Right renal cortex interstitium (tissue), 3 donors: Measurements from ENCODE around the gene PNPLA7. TPM values are rescaled to one million over a fixed set of nuclear protein-coding genes. Genes with fewer than 3 reads are reported as not detected.
"Not testable (repeated sequence)": the region's sequence is repeated elsewhere in the genome, so short reads cannot be mapped to it uniquely, and the experiment has no call there.

ENCODE experiments used
- DNase-seq, 3 donors: peaks; one replicate each; pipeline ENCODE4 v3.0.0-alpha.2; 2013; ENCODE audit warnings: low read depth in 3 of 3, low spot score in 2 of 3
- polyA plus RNA-seq, 3 donors: library from polyadenylated mRNA; unstranded; fragments of 120-200 nt; gene quantifications; one replicate each; pipeline ENCODE4 v1.2.1, GENCODE V29; 2013; ENCODE audit not compliant: insufficient read length in 3 of 3

PNPLA7 gene
- polyA plus RNA-seq, 3 donors = 0.88 to 2.3 (median 1.1) TPM

DNA sequence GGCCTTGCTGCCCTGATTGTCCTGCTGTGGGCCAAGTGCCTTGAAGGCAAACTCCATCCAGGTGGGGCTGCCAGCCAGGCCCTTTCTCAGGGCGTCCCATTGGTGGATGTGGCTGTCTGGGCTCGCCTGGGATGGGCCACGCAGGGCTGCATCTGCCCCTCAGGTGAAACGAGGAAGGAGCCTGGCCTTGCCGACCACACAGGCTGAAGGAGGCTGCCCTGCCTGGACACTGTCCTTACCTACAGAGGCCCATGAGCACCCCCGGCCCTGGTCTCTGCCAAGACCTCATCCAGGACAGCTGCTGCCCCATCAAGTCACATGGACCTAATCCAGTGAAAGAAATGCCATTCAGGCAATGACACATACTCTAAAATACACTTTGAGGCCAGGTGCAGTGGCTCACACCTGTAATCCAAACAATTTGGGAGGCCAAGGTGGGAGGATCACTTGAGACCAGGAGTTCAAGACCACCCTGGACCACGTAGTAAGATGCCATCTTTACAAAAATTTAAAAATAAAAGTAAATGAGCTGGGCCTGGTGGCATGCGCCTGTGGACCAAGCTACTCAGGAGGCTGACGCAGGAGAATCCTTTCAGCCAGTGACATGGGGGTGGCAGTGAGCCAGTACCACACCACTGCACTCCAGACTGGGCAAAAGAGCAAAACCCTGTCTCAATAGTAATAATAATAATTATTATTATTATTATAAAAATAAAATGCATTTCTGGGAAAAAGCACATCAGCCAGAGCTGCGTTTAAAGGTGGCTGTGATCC lies 33.9 kb downstream of the PNPLA7 start:
- no peak for DNase-seq

DNA sequence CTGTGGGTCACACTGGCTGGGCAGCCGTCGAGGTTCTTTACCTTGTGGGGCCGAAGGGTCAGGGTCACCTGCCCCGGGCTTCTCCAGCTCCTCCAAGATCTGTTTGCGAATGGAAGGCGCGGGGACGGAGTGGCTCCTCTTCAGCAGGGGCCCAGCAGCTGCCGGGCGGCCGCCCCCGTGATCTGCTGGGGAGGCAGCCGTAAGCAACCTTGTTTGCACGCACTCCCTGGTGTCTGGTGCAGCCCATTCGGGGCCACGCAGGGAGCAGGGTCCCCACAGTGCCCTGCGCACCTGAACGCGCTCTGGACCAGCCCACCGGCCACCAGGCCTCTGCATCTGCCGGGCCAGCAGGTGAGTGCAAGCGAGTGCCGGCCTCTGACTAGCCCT lies 34.9 kb downstream of the PNPLA7 start:
- no peak for DNase-seq

DNA sequence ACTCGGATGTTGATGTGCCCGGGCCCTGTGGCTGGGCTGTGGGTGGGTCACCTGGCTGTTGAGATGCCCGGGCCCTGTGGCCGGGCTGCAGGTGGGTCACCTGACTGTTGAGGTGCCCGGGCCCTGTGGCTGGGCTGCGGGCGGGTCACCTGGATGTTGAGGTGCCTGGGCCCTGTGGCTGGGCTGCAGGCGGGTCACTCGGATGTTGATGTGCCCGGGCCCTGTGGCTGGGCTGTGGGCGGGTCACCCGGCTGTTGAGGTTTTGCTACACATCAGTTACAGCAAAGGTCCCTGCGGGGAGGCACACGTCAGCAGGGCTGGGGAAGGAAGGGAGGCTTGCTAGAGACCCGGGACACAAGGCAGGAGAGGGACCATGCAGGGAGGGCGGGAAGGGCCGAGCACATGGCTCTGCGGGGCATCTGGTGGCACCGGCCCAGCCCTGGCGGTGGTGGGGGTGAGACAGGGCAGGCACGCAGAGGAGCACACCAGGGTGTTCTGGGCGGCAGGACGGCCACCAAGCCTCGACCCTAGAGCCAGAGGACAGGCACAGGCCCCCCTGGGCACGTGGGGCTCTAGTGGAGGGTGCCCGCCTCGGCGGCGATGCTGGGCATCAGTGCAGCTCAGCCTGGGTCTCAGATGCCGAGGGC lies 35.4 kb downstream of the PNPLA7 start:
- no peak for DNase-seq

DNA sequence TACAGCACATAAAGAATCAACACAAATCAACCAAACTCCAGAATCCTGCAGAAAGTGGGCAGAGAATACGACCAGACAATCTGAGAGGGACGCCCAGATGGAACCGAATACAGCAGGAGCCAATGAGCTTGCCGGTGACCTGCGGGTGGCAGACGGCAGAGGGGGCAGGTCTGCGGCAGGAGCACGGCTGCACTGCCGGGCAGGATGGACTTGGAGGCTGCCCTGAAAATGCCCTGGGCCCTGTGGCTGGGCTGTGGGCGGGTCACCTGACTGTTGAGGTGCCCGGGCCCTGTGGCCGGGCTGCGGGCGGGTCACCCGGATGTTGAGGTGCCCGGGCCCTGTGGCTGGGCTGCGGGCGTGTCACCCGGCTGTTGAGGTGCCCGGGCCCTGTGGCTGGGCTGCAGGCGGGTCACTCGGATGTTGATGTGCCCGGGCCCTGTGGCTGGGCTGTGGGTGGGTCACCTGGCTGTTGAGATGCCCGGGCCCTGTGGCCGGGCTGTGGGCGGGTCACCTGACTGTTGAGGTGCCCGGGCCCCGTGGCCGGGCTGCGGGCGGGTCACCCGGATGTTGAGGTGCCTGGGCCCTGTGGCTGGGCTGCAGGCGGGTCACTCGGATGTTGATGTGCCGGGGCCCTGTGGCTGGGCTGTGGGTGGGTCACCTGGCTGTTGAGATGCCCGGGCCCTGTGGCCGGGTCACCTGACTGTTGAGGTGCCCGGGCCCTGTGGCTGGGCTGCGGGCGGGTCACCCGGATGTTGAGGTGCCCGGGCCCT lies 36.2 kb downstream of the PNPLA7 start:
- not testable (repeated sequence) for DNase-seq

DNA sequence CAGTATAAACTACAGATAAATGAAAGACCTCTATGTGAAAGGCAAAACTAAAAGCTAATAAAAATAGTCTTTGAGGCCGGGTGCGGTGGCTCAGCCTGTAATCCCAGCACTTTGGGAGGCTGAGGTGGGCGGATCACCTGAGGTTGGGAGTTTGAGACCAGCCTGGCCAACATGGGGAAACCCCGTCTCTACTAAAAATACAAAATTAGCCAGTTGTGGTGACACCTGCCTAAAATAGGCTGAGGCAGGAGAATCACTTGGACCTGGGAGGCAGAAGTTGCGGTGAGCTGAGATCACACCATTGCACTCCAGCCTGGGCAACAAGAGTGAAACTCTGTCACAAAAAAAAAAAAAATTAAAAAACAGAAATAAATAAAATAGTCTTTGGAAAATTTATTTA lies 37.1 kb downstream of the PNPLA7 start:
- DNase-seq = not testable (repeated sequence)

DNA sequence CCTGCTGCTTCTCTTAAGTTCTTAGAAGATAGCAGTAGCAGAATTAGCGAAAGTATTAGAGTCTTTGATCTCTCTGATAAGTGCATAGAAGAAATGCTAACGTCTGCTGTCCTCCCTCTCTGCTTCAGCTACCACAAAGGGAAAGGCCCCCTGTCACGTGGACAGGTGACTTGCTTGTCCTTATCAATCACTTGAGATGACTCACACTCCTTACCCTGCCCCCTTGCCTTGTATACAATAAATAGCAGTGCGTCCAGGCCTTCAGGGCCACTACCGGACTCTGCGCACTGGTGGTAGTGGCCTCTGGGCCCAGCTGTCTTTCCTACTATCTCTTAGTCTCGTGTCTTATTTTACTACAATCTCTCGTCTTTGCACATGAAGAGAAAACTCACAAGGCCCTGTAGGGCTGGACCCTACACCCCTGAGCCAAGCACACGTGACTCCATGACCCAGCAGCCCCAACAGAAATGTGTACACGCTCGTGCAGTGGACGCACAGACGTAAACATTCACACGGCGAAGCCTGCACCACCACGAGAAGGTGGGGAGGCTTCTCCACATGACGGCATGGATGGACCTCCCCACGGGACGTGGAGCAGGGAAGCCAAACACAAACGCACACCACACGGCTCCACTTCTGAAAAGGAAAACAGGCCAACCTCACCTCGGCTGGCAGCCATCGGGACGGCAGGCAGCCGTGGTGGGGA lies 38.3 kb downstream of the PNPLA7 start:
- no peak for DNase-seq

DNA sequence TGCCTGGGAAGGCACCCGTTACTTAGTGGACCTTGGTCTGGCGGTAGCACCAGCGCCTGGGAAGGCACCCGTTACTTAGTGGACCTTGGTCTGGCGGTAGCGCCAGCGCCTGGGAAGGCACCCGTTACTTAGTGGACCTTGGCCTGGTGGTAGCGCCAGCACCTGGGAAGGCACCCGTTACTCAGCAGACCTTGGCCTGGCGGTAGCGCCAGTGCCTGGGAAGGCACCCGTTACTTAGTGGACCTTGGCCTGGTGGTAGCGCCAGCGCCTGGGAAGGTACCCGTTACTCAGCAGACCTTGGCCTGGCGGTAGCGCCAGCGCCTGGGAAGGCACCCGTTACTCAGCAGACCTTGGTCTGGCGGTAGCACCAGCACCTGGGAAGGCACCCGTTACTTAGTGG lies 39.1 kb downstream of the PNPLA7 start:
- DNase-seq = not testable (repeated sequence)

DNA sequence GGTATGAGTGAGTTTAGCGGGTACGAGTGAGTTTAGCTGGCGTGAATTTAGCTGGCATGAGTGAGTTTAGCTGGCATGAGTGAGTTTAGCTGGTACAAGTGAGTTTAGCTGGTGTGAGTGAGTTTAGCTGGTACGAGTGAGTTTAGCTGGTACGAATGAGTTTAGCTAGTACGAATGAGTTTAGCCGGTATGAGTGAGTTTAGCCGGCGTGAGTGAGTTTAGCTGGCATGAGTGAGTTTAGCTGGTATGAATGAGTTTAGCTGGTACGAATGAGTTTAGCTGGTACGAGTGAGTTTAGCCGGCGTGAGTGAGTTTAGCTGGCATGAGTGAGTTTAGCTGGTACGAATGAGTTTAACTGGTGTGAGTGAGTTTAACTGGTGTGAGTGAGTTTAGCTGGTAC lies 41.0 kb downstream of the PNPLA7 start:
- DNase-seq = no peak

DNA sequence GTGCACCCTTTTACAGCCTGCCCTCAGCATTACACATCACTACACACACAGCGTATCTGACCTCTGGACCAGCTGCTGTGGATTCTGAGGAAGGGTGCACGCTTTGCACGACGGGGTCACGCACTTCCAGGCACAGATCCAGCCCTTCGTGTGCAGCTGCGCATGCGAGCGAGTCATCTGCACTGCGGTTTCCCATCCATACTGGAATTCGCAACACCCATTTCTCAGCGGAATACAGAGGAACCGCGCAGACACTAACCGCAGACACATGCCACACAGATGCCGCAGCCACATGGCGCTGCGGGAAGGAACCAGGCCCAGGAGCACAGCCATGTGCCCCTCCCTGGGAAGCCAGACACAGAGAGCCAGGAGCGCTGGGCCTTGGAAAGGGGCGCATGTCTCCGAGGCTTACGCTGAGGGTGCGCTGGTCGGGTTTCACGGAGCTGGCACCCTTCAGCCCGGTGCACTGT lies 43.5 kb downstream of the PNPLA7 start:
- DNase-seq = no peak

DNA sequence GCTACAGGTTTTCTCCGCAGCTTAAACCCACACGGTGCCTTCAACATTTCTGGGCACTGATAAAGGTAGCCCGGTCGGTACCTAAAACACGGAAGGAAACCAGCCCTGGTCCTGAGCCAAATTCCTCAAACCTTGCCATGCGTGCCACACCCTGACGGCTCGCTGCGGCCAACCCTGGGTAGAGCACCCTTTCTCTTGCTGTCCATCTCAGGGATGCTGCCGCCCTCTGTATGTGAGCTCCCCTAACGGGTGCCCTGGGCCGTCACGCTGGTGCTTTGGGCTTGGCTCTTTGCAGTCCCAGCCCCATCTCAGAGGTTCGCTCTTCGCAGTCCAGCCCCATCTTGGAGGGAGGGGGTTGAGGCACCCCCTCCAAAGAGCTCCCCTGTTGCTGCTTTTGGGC lies 43.9 kb downstream of the PNPLA7 start:
- no peak for DNase-seq

DNA sequence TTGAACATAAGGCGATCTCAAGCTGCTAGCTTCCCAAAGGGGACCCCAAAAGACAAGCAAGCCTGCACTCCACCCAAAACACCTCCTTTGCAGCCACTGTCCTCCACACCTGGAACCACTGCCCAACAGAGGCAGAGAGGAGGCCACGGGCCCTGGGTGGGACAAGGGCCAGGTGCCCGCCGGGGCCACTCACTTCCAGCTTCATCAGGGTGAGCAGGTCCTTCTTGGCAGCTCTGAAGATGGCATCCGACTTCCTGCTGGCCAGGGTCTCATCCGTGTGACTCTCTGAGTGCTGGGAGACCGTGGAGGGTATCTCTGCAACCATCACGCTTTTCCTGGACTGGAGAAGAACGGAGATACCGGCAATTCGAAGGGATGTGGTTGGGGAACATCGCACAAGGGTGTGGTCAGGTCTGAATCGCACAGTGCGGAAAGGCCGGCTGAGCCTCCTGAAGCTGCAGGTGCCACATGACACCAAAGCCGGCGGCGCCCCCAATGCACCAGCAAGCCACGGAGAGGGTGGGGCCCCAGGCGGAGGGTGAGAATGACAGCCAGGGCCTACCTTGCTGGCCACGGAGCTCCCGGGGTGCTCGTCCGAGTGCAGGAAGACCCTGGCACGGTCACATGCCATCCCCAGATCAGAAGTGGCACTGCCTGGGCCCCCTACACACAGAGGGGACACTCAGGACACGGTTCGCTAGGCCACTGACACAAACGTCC lies 44.6 kb downstream of the PNPLA7 start:
- DNase-seq = no peak

DNA sequence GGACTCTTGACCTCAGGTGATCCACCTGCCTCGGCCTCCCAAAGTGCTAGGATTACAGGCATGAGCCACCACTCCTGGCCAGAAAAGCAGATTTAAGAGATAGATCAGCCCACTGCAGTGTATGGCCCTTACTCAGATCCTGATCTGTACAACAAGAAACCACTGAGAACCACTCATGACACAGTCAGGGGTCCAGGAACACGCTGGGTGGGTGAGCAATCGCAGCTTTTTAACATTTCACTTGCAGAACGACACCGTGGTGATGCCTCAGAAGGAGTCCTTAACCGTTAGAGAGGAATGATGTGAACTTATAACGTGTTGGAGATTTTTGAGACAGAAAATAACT lies 45.8 kb downstream of the PNPLA7 start:
- no peak for DNase-seq

DNA sequence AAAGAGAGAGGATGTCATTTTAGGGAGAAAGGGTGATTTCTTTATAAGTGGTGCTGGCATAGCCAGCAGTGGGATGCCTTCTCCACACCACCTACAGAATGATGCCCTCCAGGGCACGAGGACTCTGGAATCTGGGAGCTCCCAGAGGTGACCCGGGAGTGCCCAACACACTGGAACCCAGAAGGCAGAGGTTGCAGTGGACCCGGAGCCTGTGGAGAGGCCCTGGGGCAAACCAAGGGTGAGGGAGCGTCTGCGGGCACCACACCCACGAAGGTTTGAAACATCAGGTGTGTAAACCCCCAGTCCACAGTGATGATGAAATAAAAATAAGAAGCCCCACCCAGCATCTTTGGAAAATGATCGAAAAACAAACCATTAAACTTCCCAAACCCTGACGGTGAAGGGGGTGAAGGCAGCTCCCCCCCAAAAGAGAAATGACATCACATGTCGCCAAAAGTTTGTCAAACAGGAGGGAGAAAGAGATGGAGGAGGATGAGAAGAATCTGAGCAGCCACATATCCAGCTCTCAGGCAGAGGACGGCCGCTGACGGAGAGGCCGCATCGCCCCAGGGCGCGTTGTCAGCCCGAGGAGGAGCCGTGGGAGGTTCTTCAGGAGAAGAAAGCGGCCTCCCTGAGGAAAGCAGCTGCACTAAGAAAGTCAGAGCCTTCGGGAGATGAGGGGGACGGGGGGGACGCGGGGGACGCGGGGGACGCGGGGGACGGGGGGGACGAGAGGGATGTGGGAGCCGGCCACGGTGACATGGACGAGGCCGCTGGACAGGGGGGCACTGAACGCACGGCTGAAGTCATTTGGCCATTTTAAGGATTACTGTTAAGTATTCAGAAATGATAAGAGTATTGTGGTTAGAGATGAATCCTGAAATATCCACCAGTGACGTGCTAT lies 47.9 kb downstream of the PNPLA7 start:
- no peak for DNase-seq

DNA sequence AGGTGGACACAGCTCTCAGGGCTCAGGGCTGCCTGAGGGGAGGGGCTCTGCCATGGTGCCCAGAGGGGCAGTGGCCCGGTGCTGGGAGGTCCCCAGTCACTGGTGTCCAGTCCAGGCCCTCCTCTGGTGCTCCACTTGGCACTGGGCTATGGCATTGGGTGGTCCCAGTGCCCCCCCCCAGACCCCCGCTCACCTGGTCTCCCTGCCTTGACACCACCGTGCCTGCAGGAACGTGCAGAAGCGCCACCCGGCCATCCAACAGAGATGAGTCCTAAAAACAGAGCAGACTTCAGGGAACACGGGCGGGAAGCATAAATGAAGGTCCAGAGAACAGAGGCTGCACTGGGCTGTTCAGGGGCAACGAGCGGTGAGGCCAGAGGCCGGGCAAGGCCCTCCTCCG lies 48.7 kb downstream of the PNPLA7 start:
- DNase-seq = no peak

DNA sequence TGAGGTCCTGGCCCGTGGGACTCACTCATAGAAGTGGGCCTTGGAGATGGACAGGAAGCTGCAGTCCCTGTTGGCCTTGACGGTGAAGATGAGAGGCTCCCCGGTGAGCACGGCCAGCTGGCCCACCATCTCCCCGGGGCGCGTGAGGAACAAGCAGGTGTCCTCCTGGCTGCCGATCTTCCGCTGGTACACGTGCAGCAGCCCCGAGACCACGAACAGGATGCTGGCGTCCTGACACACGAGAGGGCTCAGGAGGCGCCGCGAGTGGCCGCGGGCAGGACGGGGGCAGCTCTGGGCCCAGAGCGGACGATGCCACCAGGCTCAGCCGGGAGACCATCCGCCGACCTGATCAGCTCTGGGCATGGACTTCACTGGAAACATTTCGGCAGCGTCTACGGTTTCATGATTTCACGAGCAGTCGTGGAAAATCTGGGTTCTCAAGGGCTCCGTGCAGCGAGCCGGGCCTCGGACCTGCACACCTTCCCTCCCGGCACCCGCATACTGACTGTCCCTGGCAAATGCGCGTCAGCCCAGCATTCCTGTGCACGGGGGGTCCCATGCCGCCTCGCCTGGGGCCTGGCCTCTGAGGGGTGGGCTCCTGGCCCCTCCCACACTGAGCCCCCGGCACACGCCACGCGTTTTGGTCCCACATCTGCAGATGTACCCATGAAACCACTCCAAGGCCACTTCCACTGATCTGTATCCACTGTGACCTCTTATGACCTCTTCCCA lies 49.4 kb downstream of the PNPLA7 start:
- DNase-seq = no peak

DNA sequence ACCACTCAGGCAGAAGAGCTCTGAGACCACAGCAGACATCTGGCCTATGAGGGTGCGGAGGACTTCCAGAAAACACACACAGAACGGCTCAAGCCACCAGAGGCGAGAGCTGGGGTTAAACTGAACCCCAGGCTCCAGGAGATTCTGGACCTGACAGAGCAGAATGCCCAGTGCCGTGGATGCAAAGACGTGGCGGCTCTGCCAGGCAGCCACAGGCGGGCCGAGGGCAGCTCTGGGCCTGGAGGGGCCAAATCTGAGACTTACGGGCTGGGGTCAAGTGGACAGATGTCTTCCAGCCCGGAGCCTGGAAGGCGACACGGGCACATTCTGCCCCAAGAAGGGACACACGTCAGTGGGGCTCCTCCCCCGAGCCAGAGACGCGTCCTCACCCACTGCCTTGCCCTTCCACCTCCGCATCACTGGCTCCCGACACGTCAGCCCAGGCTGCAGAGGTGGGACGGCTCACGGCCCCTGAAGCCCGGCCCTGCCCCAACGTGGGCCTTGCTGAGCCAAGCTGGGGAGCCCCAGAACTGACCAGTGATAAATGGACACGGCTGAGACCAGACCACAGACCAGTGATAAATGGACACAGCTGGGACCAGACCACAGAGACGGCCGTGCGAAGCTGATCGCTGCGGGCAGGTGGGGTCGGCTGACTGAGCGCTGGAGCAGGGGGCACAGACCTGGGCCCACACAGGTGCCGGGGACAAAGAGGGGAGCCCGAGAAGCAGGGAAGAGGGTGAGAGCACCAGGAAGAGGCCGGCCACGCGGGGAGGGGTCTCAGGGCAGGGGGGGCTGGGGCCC lies 50.1 kb downstream of the PNPLA7 start:
- no peak for DNase-seq

DNA sequence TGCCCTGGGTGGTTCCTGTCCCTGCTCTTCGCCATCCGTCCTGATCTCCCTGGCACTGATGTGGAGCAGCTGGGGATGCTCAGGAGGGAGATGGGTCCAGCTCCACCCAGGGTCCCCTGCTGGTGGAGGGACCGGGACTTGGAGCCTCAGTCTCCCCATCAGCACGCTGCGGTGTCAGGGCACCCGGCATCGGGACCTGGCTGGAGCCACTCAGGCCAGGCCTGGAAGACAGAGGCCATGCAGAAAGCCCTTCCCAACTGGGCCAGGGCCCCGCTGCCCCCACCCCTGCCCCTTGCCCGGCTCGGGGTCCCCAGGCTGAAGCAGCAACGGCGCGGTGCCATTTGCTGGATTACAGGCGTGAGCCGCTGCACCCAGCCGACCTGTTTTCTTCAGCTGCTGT lies 50.8 kb downstream of the PNPLA7 start:
- no peak for DNase-seq

DNA sequence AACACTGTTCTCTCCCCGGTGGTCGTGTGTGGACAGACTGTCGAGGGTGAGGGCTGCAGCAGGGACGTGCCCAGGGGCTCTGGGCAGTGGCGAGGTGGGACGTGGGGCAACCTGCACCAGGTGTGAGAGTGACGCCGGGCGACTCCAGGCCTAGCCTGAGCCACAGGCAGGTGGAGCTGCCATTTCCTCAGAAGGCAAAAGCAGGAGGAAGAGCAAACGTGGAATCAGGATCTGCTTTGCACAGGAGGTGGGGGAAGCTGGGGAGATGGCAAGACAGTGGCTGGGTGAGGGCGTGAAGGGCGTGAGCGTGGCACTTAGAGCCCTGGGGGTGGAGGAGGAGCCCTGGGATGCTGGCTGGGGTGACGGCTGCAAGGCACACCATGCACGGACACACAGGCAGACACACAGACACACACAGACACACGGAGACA lies 51.5 kb downstream of the PNPLA7 start:
- no peak for DNase-seq
